ENCODE measurements around the gene ZNF142. TPM values are rescaled to one million over a fixed set of nuclear protein-coding genes. Genes with fewer than 3 reads are reported as not detected.

The ZNF142 gene
- total and polyA plus RNA-seq, 2 of the 4 experiments (the other 2 are of a cell fraction) = 4.3 to 9.7 TPM

DNA sequence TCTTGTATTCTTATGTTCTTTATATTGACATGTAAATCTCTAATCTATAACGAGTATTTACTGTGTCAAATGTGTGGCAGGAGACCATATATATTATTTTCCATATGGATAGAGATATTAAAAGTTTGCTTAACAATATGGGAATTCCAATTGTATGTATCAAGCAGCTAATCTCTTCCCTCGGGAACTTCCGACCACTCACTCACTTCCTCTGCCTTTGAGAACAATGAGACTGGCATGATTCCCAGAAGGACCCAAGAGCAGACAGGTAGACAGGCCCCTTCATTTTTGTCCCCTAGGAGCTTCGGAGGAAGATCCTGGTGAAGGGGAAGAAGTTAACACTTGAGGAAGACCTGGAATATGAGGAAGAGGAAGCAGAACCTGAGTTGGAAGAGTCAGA lies 27.6 kb downstream of the ZNF142 start:
- BruUV-seq (replicated peaks) = no TSS peak
- Histone ChIP-seq H3K9ac (ENCODE audit: low read depth, low read length) (no peak overlapping the region), H2AK5ac (ENCODE audit: low read depth, low read length) (no peak overlapping the region), H3K56ac (ENCODE audit: extremely low read depth, insufficient read depth, low read length) (no peak overlapping the region), H3K4me2 (ENCODE audit: low read depth, low read length) (no peak overlapping the region), H3K4me3 (ENCODE audit: insufficient read depth, low read depth, low read length) (no peak overlapping the region), H3K4me1 (ENCODE audit: control insufficient read depth, insufficient read depth, low read length) (peaks cover 3% of the 10 kb centered on the region), H2BK120ac (ENCODE audit: low read depth, low read length) (no peak overlapping the region), H4K5ac (ENCODE audit: low read depth, low read length) (no peak overlapping the region), H3K9me3 (ENCODE audit: control insufficient read depth, insufficient read depth, low read length) (no peaks in the 10 kb centered on the region), H3K23ac (ENCODE audit: low read depth, low read length) (no peak overlapping the region), H3K36me3 (ENCODE audit: control insufficient read depth, insufficient read depth, low read length) (peaks cover 21% of the 10 kb centered on the region), H4K91ac (ENCODE audit: insufficient read depth, low read depth, low read length) (no peak overlapping the region), H4K8ac (ENCODE audit: low read depth in 2 of 2, low read length in 2 of 2) (no peak overlapping the region), H3K14ac (replicated peaks; ENCODE audit: low read depth, low read length) (no peak overlapping the region), H3K27ac (ENCODE audit: insufficient read depth, low read length) (no peak overlapping the region), H2AFZ (replicated peaks; ENCODE audit: low read length, poor library complexity) (no peak overlapping the region), H4K20me1 (ENCODE audit: insufficient read depth, low read length) (no peaks in the 10 kb centered on the region), H3K79me1 (ENCODE audit: low read depth in 1 of 2, low read length in 2 of 2) (no peaks in the 10 kb centered on the region), H3K27me3 (ENCODE audit: control insufficient read depth, insufficient read depth, low read length) (no peaks in the 10 kb centered on the region), H2BK20ac (ENCODE audit: low read depth, low read length) (no peak overlapping the region), H2AK9ac (replicated peaks; ENCODE audit: low read depth, low read length, poor library complexity) (no peak overlapping the region), H2BK15ac (ENCODE audit: low read depth, low read length) (no peak overlapping the region), H3K4ac (ENCODE audit: low read depth, low read length) (no peak overlapping the region), H2BK5ac (ENCODE audit: low read depth, low read length, poor library complexity, severe bottlenecking) (no peak overlapping the region), H3K18ac (ENCODE audit: low read depth, low read length) (no peak overlapping the region), H3K9me1 (ENCODE audit: insufficient read depth, low read length) (peaks cover 7% of the 10 kb centered on the region; the same call in 1 of the 2 replicates)
- ATAC-seq (ENCODE audit: low read depth) = no peak
- DNase-seq = peak; percentile 47
- WGBS, 2 experiments (ENCODE audit: extremely low coverage in 2 of 2, insufficient read length in 1 of 2) = 89% methylated on average over 1 of the region's 4 CpGs; no CpG with 5 or more reads in 1 of the 2 experiments
- dilution Hi-C loops (cut with HindIII; ENCODE audit: low sequenced_read_pairs, unreplicated experiment) = no loop called here
- POLR2A ChIA-PET (ENCODE audit: unreplicated experiment) = no interaction called here
- CTCF ChIA-PET = interaction anchor here (1.0 kb wide), 1 partner anchor 16 kb away, joined by 3 read pairs; no protein-coding TSS in a partner anchor
- in situ Hi-C loops (cut with MboI; ENCODE audit: low sequenced_read_pairs) = no loop called here
- TF ChIP-seq MAFK (IDR thresholded peaks at IDR 0.05; ENCODE audit: low read depth, low read length) (no peak), POLR2A (IDR thresholded peaks at IDR 0.05; ENCODE audit: low read depth, low read length) (no peak), RCOR1 (IDR thresholded peaks at IDR 0.05; ENCODE audit: insufficient replicate concordance, low read length) (no peak), BHLHE40 (IDR thresholded peaks at IDR 0.05; ENCODE audit: low read depth, low read length) (no peak), CEBPB (IDR thresholded peaks at IDR 0.05; ENCODE audit: low read depth, low read length) (no peak), CHD1 (IDR thresholded peaks at IDR 0.05; ENCODE audit: low read depth, low read length) (no peak), MAZ (IDR thresholded peaks at IDR 0.05; ENCODE audit: borderline replicate concordance, low read depth, low read length) (no peak), NFE2L2 (IDR thresholded peaks at IDR 0.05; ENCODE audit: low read depth, low read length) (no peak), RFX5 (IDR thresholded peaks at IDR 0.05; ENCODE audit: low read depth, low read length) (no peak), SMC3 (IDR thresholded peaks at IDR 0.05; ENCODE audit: low read depth, low read length) (no peak), MXI1 (IDR thresholded peaks at IDR 0.05; ENCODE audit: borderline replicate concordance, low read depth, low read length) (no peak), RAD21 (IDR thresholded peaks at IDR 0.05; ENCODE audit: low read length) (no peak), FOS (IDR thresholded peaks at IDR 0.05; ENCODE audit: low read depth, low read length) (no peak)
- TF ChIP-seq, protein P1, sequence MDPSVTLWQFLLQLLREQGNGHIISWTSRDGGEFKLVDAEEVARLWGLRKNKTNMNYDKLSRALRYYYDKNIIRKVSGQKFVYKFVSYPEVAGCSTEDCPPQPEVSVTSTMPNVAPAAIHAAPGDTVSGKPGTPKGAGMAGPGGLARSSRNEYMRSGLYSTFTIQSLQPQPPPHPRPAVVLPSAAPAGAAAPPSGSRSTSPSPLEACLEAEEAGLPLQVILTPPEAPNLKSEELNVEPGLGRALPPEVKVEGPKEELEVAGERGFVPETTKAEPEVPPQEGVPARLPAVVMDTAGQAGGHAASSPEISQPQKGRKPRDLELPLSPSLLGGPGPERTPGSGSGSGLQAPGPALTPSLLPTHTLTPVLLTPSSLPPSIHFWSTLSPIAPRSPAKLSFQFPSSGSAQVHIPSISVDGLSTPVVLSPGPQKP (IDR thresholded peaks at IDR 0.05; ENCODE audit: borderline replicate concordance, low read depth, low read length) = no peak
- TF ChIP-seq, protein P2, sequence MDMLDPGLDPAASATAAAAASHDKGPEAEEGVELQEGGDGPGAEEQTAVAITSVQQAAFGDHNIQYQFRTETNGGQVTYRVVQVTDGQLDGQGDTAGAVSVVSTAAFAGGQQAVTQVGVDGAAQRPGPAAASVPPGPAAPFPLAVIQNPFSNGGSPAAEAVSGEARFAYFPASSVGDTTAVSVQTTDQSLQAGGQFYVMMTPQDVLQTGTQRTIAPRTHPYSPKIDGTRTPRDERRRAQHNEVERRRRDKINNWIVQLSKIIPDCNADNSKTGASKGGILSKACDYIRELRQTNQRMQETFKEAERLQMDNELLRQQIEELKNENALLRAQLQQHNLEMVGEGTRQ (IDR thresholded peaks at IDR 0.05; ENCODE audit: low read depth, low read length) = no peak
- TF ChIP-seq, protein P3, sequence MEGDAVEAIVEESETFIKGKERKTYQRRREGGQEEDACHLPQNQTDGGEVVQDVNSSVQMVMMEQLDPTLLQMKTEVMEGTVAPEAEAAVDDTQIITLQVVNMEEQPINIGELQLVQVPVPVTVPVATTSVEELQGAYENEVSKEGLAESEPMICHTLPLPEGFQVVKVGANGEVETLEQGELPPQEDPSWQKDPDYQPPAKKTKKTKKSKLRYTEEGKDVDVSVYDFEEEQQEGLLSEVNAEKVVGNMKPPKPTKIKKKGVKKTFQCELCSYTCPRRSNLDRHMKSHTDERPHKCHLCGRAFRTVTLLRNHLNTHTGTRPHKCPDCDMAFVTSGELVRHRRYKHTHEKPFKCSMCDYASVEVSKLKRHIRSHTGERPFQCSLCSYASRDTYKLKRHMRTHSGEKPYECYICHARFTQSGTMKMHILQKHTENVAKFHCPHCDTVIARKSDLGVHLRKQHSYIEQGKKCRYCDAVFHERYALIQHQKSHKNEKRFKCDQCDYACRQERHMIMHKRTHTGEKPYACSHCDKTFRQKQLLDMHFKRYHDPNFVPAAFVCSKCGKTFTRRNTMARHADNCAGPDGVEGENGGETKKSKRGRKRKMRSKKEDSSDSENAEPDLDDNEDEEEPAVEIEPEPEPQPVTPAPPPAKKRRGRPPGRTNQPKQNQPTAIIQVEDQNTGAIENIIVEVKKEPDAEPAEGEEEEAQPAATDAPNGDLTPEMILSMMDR (conservative IDR thresholded peaks at IDR 0.05; ENCODE audit: low read depth, low read length) = no peak
- intact Hi-C loops (cut with micrococcal nuclease) = no loop called here
